Measurements from ENCODE around the gene GGACT.

The GGACT gene

GRCh38 chr13:100610391-100611347 is 22.1 kb upstream of the GGACT start:
- H3K27me3 Mint-ChIP-seq (ENCODE audit: low read depth), result no peaks in the 10 kb centered on the region
- peaks cover 30% of the 10 kb centered on the region for H3K36me3 Mint-ChIP-seq (ENCODE audit: low read depth)
- no peak overlapping the region for H3K4me3 Mint-ChIP-seq
- H3K4me1 Mint-ChIP-seq (ENCODE audit: low read depth), result peaks cover 30% of the 10 kb centered on the region
- H3K27ac Mint-ChIP-seq, result no peak overlapping the region
- no peaks in the 10 kb centered on the region for H3K9me3 Mint-ChIP-seq

GRCh38 chr13:100608906-100609305 is 20.3 kb upstream of the GGACT start:
- H3K36me3 Mint-ChIP-seq (ENCODE audit: low read depth), result peaks cover 39% of the 10 kb centered on the region
- peak overlapping the region; percentile 85 for H3K27ac Mint-ChIP-seq

GRCh38 chr13:100608489-100608888 is 19.9 kb upstream of the GGACT start:
- H3K4me1 Mint-ChIP-seq (ENCODE audit: low read depth), result peaks cover 30% of the 10 kb centered on the region
- H3K36me3 Mint-ChIP-seq (ENCODE audit: low read depth), result peaks cover 42% of the 10 kb centered on the region
- H3K27ac Mint-ChIP-seq, result peak overlapping the region; percentile 85
- no peaks in the 10 kb centered on the region for H3K27me3 Mint-ChIP-seq (ENCODE audit: low read depth)
- no peak overlapping the region for H3K4me3 Mint-ChIP-seq
- H3K9me3 Mint-ChIP-seq, result no peaks in the 10 kb centered on the region

More at GRCh38 chr13:100608906-100609305, 20.3 kb upstream of the GGACT start:
- H3K4me1 Mint-ChIP-seq (ENCODE audit: low read depth), result peaks cover 30% of the 10 kb centered on the region
- H3K27me3 Mint-ChIP-seq (ENCODE audit: low read depth), result no peaks in the 10 kb centered on the region
- no peaks in the 10 kb centered on the region for H3K9me3 Mint-ChIP-seq
- no peak overlapping the region for H3K4me3 Mint-ChIP-seq

DNA sequence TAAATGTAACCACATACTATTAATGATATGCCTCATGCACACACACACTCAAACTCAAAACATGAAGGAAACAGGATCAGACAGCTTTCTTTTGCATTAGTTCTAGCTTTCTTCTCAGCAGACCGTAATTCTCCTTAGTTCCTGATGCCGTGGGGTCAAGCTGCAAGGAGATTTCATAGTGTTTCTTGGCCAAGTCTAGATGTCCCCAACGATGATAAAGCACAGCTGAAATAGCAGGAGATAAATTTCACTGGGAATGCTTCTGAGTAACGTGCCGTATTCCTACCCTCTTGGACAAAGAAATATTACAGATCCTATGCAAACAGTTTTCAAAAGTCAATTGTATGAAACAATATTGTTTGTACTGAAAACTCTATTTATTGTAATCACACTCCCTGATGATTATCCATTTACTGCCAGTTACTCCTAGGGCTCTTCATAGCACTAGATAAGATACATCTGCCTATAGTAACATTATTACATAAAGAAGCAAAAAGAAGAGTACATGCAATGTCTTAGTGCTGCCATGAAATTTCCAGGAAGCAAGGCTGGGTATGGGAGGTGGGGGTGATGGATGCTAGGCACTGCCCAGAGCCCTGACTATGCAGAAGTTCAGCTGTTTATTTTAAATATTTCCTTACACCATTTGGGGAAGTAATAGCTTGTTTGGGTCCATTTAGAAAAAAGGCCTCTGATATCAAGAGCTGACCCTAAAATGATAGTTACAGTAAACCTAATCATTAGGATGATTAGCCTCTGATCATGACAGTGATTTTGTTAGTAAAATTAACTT is 16.5 kb upstream of the GGACT start:
- H3K36me3 Mint-ChIP-seq (ENCODE audit: low read depth), result peaks cover 39% of the 10 kb centered on the region
- no peaks in the 10 kb centered on the region for H3K27me3 Mint-ChIP-seq (ENCODE audit: low read depth)
- H3K4me3 Mint-ChIP-seq, result no peak overlapping the region
- H3K27ac Mint-ChIP-seq, result no peak overlapping the region
- H3K4me1 Mint-ChIP-seq (ENCODE audit: low read depth), result peaks cover 21% of the 10 kb centered on the region
- no peaks in the 10 kb centered on the region for H3K9me3 Mint-ChIP-seq

- Mint-ChIP-seq H3K4me1 (ENCODE audit: low read depth) (peaks cover 4% of the 10 kb centered on the region), H3K9me3 (no peaks in the 10 kb centered on the region), H3K4me3 (no peak overlapping the region), H3K36me3 (ENCODE audit: low read depth) (peaks cover 25% of the 10 kb centered on the region), H3K27me3 (ENCODE audit: low read depth) (no peaks in the 10 kb centered on the region), H3K27ac (no peak overlapping the region)
Measured at GRCh38 chr13:100602493-100603111, 14.0 kb upstream of the GGACT start.

- Mint-ChIP-seq H3K27ac (no peak overlapping the region), H3K4me3 (no peak overlapping the region), H3K36me3 (ENCODE audit: low read depth) (peaks cover 17% of the 10 kb centered on the region), H3K27me3 (ENCODE audit: low read depth) (peaks cover 1% of the 10 kb centered on the region), H3K9me3 (no peaks in the 10 kb centered on the region), H3K4me1 (ENCODE audit: low read depth) (peaks cover 4% of the 10 kb centered on the region)
Measured at GRCh38 chr13:100601716-100602115, 13.1 kb upstream of the GGACT start.

GRCh38 chr13:100600915-100601314 is 12.3 kb upstream of the GGACT start:
- Mint-ChIP-seq H3K4me3 (no peak overlapping the region), H3K27ac (no peak overlapping the region)

DNA sequence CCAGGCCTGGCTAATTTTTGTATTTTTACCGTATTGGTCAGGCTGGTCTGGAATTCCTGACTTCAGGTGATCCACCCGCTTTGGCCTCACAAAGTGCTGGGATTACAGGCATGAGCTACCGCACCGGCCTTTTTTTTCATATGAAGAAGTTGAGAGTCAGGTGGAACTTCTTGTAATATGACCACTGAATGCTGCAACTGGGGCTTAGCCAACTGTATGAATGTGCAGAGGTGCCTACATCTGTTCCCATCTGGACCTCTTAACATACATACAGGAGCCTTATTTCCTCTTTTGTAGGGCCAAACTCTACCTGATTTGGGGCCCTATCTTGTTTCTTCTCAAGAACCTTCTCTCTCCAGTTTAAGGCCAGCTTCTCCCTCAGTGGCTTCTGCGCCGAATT is 11.9 kb upstream of the GGACT start:
- Mint-ChIP-seq H3K4me1 (ENCODE audit: low read depth) (peaks cover 4% of the 10 kb centered on the region), H3K9me3 (no peaks in the 10 kb centered on the region), H3K4me3 (no peak overlapping the region), H3K27me3 (ENCODE audit: low read depth) (peaks cover 3% of the 10 kb centered on the region), H3K36me3 (ENCODE audit: low read depth) (peaks cover 17% of the 10 kb centered on the region), H3K27ac (no peak overlapping the region)

More at GRCh38 chr13:100600915-100601314, 12.3 kb upstream of the GGACT start:
- Mint-ChIP-seq H3K4me1 (ENCODE audit: low read depth) (peaks cover 4% of the 10 kb centered on the region), H3K27me3 (ENCODE audit: low read depth) (peaks cover 3% of the 10 kb centered on the region), H3K9me3 (no peaks in the 10 kb centered on the region), H3K36me3 (ENCODE audit: low read depth) (peaks cover 17% of the 10 kb centered on the region)

DNA sequence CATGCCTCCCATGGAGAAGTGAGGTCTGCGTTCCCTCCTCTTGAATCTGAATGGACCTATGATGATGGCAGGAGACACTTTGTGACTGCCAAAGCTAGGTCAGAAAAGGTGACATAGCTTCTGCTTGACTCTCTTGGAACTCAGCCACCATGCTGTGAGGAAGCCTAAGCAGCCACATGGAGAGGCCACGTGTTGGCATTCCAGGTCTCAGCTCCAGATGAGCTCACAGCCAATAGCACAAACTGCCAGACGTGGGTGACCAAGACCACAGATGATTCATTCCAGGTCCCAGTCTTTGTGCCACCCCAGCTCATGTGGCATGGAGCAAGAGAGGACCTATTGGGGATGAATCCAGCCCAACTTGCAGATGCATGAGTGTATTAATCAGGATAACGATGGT is 8.7 kb upstream of the GGACT start:
- H3K27me3 Mint-ChIP-seq (ENCODE audit: low read depth), result peaks cover 3% of the 10 kb centered on the region
- H3K36me3 Mint-ChIP-seq (ENCODE audit: low read depth), result no peaks in the 10 kb centered on the region
- H3K4me1 Mint-ChIP-seq (ENCODE audit: low read depth), result peaks cover 6% of the 10 kb centered on the region
- no peaks in the 10 kb centered on the region for H3K9me3 Mint-ChIP-seq
- no peak overlapping the region for H3K27ac Mint-ChIP-seq
- no peak overlapping the region for H3K4me3 Mint-ChIP-seq

GRCh38 chr13:100596516-100596915 is 7.9 kb upstream of the GGACT start:
- no peaks in the 10 kb centered on the region for H3K36me3 Mint-ChIP-seq (ENCODE audit: low read depth)
- H3K4me3 Mint-ChIP-seq, result no peak overlapping the region
- peaks cover 3% of the 10 kb centered on the region for H3K27me3 Mint-ChIP-seq (ENCODE audit: low read depth)
- H3K4me1 Mint-ChIP-seq (ENCODE audit: low read depth), result peaks cover 5% of the 10 kb centered on the region
- H3K9me3 Mint-ChIP-seq, result no peaks in the 10 kb centered on the region
- H3K27ac Mint-ChIP-seq, result no peak overlapping the region

DNA sequence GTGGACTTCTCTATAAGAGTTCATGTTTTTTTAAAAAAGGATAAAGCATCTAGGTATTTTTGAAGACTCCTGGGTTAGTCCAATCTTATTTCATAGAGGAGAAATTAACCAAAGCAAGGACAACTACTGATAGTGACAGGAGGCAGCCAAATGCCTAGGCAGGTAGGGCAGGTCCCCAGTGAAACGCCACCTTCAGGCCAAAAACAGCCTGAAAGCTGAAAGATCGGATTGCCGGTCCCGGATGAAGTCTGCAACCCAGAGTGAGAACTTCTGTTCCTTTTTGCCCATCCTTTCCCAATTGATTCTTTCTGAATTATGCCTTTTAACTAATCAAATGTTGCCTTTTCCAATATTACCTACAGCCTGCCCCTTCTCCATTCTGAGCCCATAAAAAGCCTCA is 6.1 kb upstream of the GGACT start:
- Mint-ChIP-seq H3K4me1 (ENCODE audit: low read depth) (peaks cover 6% of the 10 kb centered on the region), H3K27me3 (ENCODE audit: low read depth) (peaks cover 3% of the 10 kb centered on the region), H3K9me3 (no peaks in the 10 kb centered on the region), H3K4me3 (no peak overlapping the region), H3K27ac (no peak overlapping the region), H3K36me3 (ENCODE audit: low read depth) (no peaks in the 10 kb centered on the region)

- Mint-ChIP-seq H3K36me3 (ENCODE audit: low read depth) (no peaks in the 10 kb centered on the region), H3K4me1 (ENCODE audit: low read depth) (peaks cover 7% of the 10 kb centered on the region), H3K9me3 (no peaks in the 10 kb centered on the region), H3K4me3 (no peak overlapping the region), H3K27ac (no peak overlapping the region), H3K27me3 (ENCODE audit: low read depth) (peaks cover 3% of the 10 kb centered on the region)
Measured at GRCh38 chr13:100594255-100594654, 5.7 kb upstream of the GGACT start.

DNA sequence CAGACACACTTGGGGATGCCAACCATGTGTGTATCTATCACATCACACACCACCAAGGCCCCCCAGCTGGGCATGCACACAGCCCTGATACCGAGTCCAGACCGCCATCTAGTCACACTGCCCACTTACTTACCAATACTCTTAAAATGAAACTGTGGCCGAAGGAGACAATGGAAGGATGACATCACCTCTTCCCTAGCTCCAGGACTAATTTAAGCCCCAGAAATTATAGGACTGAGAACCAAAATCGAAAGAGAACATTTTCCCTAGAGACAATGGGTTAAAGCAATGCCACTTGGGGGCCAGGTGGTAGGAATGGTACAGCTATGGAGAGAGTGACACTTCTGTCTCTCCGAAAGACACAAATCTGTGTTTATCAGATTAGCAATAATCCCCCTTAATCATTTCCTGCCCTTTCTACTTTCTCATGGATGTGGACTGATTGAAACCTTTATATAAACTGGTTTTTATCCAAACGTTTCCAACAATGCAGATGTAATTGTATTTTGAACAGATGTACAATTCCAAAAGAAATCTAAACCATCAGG is 663 bp upstream of the GGACT start:
- Mint-ChIP-seq H3K9me3 (peaks cover 1% of the 10 kb centered on the region), H3K4me3 (peak overlapping the region; percentile 83), H3K27me3 (ENCODE audit: low read depth) (no peaks in the 10 kb centered on the region), H3K4me1 (ENCODE audit: low read depth) (peaks cover 42% of the 10 kb centered on the region), H3K27ac (peak overlapping the region; percentile 88), H3K36me3 (ENCODE audit: low read depth) (peaks cover 5% of the 10 kb centered on the region)

- H3K27ac Mint-ChIP-seq, result peak overlapping the region; percentile 65
- H3K27me3 Mint-ChIP-seq (ENCODE audit: low read depth), result no peaks in the 10 kb centered on the region
Measured at GRCh38 chr13:100584896-100585295, 3.7 kb downstream of the GGACT start.

More at GRCh38 chr13:100584896-100585295, 3.7 kb downstream of the GGACT start:
- Mint-ChIP-seq H3K9me3 (peaks cover 9% of the 10 kb centered on the region), H3K36me3 (ENCODE audit: low read depth) (peaks cover 21% of the 10 kb centered on the region), H3K4me1 (ENCODE audit: low read depth) (peaks cover 59% of the 10 kb centered on the region), H3K4me3 (no peak overlapping the region)
